Measurements from ENCODE around the gene CCDC110. TPM values are rescaled to one million over a fixed set of nuclear protein-coding genes. Genes with fewer than 3 reads are reported as not detected.

Gene CCDC110
- total RNA-seq, 1 experiment from 2014 or later: 2.7 TPM

- TF ChIP-seq YY1 (IDR thresholded peaks at IDR 0.05; ENCODE audit: extremely low read depth, insufficient replicate concordance, low read depth, low read length): no peak
- no peak for TF ChIP-seq ELF1 (IDR thresholded peaks at IDR 0.05; ENCODE audit: borderline replicate concordance, low read depth)
Observed at GRCh38 chr4:185472103-185472542, 590 bp upstream of the CCDC110 start (continued).

- Histone ChIP-seq H3K9me2 (ENCODE audit: insufficient read depth) (no peaks in the 10 kb centered on the region), H3K36me3 (ENCODE audit: control insufficient read depth in 1 of 2, insufficient read depth in 2 of 2, low read length in 2 of 2) (no peaks in the 10 kb centered on the region), H3K4me2 (ENCODE audit: low read length) (peak overlapping the region; percentile 89), H3K4me1 (ENCODE audit: control insufficient read depth in 1 of 2, insufficient read depth in 2 of 2, low read length in 2 of 2) (peaks cover 2 to 12% of the 10 kb centered on the region in 2 experiments; a peak in 3 of 4 replicates), H3K9me3 (ENCODE audit: control insufficient read depth in 1 of 2, insufficient read depth in 1 of 2, low read depth in 1 of 2, low read length in 2 of 2) (no peaks in the 10 kb centered on the region), H3K4me3 (replicated peaks in 1 of 2; ENCODE audit: low read depth in 1 of 2, low read length in 2 of 2) (peak overlapping the region; percentile 66 to 71), H3K27me3 (ENCODE audit: insufficient read depth, low read length) (no peaks in the 10 kb centered on the region), H3K27ac (ENCODE audit: low read depth, low read length) (no peak overlapping the region), H3K79me2 (ENCODE audit: insufficient read depth, low read length) (no peaks in the 10 kb centered on the region), H3K9ac (ENCODE audit: low read length) (peak overlapping the region; percentile 62), H2AFZ (ENCODE audit: low read depth, low read length, poor library complexity, severe bottlenecking) (peak overlapping the region; percentile 50), H4K20me1 (ENCODE audit: insufficient read depth) (no peaks in the 10 kb centered on the region)
- ATAC-seq (peak; percentile 26), DNase-seq (ENCODE audit: low read depth, low spot score) (peak; percentile 19)
- ChIA-PET POLR2A (no interaction called here), RAD21 (ENCODE audit: low non-redundant PET in 1 of 2, low total read pairs in 2 of 2, uncharacterized antibody in 2 of 2, unreplicated experiment in 2 of 2) (no interaction called here), CTCF (no interaction called here)
- BruUV-seq (replicated peaks): TSS peak; percentile 88
- intact Hi-C loops (cut with micrococcal nuclease): loop anchor here (1.0 to 5.0 kb wide), 3 partner anchors 118 to 567 kb away; no protein-coding TSS in a partner anchor
- no peak for TF ChIP-seq CTCF (IDR thresholded peaks at IDR 0.05 in 2 of 3, conservative IDR thresholded peaks at IDR 0.05 in 1 of 3; ENCODE audit: borderline replicate concordance in 1 of 3, insufficient read depth in 1 of 3, low read depth in 2 of 3, low read length in 2 of 3)
- TF ChIP-seq MAX (IDR thresholded peaks at IDR 0.05): peak; percentile 83
- 0 out of 2 replicates have a peak, but pooled peaks have one; percentile 25 for TF ChIP-seq POLR2AphosphoS5 (IDR thresholded peaks at IDR 0.05; ENCODE audit: low read depth, low read length)
- peak; percentile 24 for TF ChIP-seq TCF7L2 (IDR thresholded peaks at IDR 0.05; ENCODE audit: borderline replicate concordance, extremely low read depth, insufficient read depth, insufficient read length)
- no peak for TF ChIP-seq ELF1 (IDR thresholded peaks at IDR 0.05; ENCODE audit: borderline replicate concordance, low read depth)
- peak; percentile 37; the same call in 1 of the 2 replicates for TF ChIP-seq SIN3A (IDR thresholded peaks at IDR 0.05; ENCODE audit: low read depth)
- no peak for TF ChIP-seq RAD21 (IDR thresholded peaks at IDR 0.05; ENCODE audit: low read depth)
- peak; percentile 49 for TF ChIP-seq CBX3 (IDR thresholded peaks at IDR 0.05; ENCODE audit: low read depth)
- peak; percentile 13; the same call in 1 of the 2 replicates for TF ChIP-seq SP1 (IDR thresholded peaks at IDR 0.05; ENCODE audit: low read depth)
- TF ChIP-seq FOSL1 (IDR thresholded peaks at IDR 0.05; ENCODE audit: low read depth): no peak
Observed at GRCh38 chr4:185470501-185471195, 885 bp downstream of the CCDC110 start.

All from HCT116 (cell line).